HepG2 (cell line): Measurements from ENCODE around the gene PSMB11. TPM values are rescaled to one million over a fixed set of nuclear protein-coding genes. Genes with fewer than 3 reads are reported as not detected.

Experiments
- DR1 ChIP-seq: sonication (generic); formaldehyde crosslinking; IDR thresholded peaks from 2 replicates; pipeline ENCODE4 v1.8.0; 2021; ENCODE audit warnings: mild to moderate bottlenecking, missing genetic modification reagents, inconsistent platforms
- FIP1L1 ChIP-seq: fragments of 200-400 bp; formaldehyde crosslinking; IDR thresholded peaks from 2 replicates; pipeline ENCODE4 v1.6.1; 2018; ENCODE audit warnings: low read depth, mild to moderate bottlenecking, low read length, moderate library complexity, borderline replicate concordance; ENCODE audit not compliant: insufficient read depth
- GLI4 ChIP-seq: sonication (generic); formaldehyde crosslinking; IDR thresholded peaks from 2 replicates; pipeline ENCODE4 v1.5.1; 2020; ENCODE audit warnings: missing genetic modification reagents, mild to moderate bottlenecking, moderate library complexity, borderline replicate concordance
- HMG20A ChIP-seq: IDR thresholded peaks from 2 replicates; pipeline ENCODE4 v1.6.1; 2016; ENCODE audit warnings: borderline replicate concordance
- KLF6 ChIP-seq: IDR thresholded peaks from 2 replicates; pipeline ENCODE4 v1.8.0; 2016; ENCODE audit warnings: missing biosample characterization, missing genetic modification reagents
- MIXL1 ChIP-seq: IDR thresholded peaks from 2 replicates; pipeline ENCODE4 v1.6.1; 2016
- NFE2 ChIP-seq: sonication (generic); formaldehyde crosslinking; IDR thresholded peaks from 2 replicates; pipeline ENCODE4 v1.4.0; 2020; ENCODE audit warnings: missing genetic modification reagents
- YEATS2 ChIP-seq: sonication (generic); formaldehyde crosslinking; IDR thresholded peaks from 2 replicates; pipeline ENCODE4 v1.4.0; 2020; ENCODE audit warnings: missing genetic modification reagents, borderline replicate concordance
- ZNF326 ChIP-seq: sonication (generic); formaldehyde crosslinking; IDR thresholded peaks from 2 replicates; pipeline ENCODE4 v1.4.0; 2020; ENCODE audit warnings: missing genetic modification reagents, borderline replicate concordance
- ZNF431 ChIP-seq: sonication (generic); formaldehyde crosslinking; IDR thresholded peaks from 2 replicates; pipeline ENCODE4 v1.9.0; 2022; ENCODE audit warnings: missing genetic modification reagents, low read depth, mild to moderate bottlenecking, borderline replicate concordance
- ZNF678 ChIP-seq: sonication (generic); formaldehyde crosslinking; IDR thresholded peaks from 2 replicates; pipeline ENCODE4 v1.4.0; 2020; ENCODE audit warnings: mild to moderate bottlenecking, missing genetic modification reagents
- polyA plus RNA-seq, 8 experiments: library from polyadenylated mRNA; depleted of rRNA in 3 of 8; stranded (reverse) in 7 of 8; unstranded in 1 of 8; fragments of >200 nt; fragmentation: Illumina TruSeq in 4 of 8; extraction: Trizol in 4 of 8; gene quantifications; 2 replicates each; pipeline versions ENCODE4 v1.2.1 to v1.2.3, GENCODE V29; 2011 to 2016; ENCODE audit warnings: low read depth in 4 of 8, missing spikeins in 1 of 8, mixed read lengths in 1 of 8; ENCODE audit not compliant: insufficient read depth in 1 of 8
- total RNA-seq, 5 experiments: library from RNA; depleted of rRNA; stranded (reverse); fragments of >200 nt; fragmentation: Illumina TruSeq; extraction: Trizol; gene quantifications; 2 replicates each; pipeline ENCODE4 v1.2.3, GENCODE V29; 2016; ENCODE audit warnings: low read depth in 1 of 5
- TF ChIP-seq, protein P1 (sequence below): sonication (generic); formaldehyde crosslinking; conservative IDR thresholded peaks from 2 replicates; pipeline ENCODE4 v1.4.0; 2020; ENCODE audit warnings: missing genetic modification reagents
- TF ChIP-seq, protein P2 (sequence below): sonication (generic); formaldehyde crosslinking; IDR thresholded peaks from 2 replicates; pipeline ENCODE4 v1.5.0; 2020; ENCODE audit warnings: missing genetic modification reagents

Gene PSMB11
- total and polyA plus RNA-seq, 2 of the 13 experiments (the other 11 are each of a cell fraction or from before 2014, with no cell fraction given) = not detected

DNA sequence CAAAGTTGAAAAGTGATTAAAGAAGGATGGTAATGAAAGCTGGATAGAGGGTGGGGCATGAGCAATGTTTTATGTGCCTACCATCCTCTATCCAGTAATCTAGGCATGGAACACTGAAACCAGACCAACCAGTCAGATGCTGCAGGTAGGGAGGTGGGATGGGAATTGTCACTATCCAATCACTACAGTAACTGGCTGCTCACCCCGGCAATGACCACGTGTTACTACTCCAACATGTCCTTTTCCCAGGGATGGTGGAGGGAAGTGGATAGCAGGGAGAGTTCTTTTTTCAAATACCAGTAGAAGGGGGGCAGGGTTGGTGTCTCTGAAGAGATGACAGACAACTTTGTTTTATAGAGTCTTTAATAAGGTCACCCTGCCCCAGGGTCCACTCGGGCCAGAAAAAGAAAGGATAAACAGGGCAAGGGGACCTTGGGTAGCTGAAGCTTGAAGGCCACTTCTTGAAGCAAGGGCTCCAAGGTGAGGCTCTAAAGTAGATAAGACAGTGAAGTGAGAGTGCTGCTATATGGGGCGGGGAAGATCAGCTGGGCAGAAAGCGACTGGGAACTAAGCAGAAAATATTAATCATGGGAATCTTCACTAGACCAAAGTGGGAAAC, 30.0 kb downstream of the PSMB11 start (continued):
- TF ChIP-seq NFE2 = no peak
- TF ChIP-seq ZNF678 (CRISPR knock-in tag) = 0 out of 2 replicates have a peak, but pooled peaks have one; percentile 45
- TF ChIP-seq, protein P1, sequence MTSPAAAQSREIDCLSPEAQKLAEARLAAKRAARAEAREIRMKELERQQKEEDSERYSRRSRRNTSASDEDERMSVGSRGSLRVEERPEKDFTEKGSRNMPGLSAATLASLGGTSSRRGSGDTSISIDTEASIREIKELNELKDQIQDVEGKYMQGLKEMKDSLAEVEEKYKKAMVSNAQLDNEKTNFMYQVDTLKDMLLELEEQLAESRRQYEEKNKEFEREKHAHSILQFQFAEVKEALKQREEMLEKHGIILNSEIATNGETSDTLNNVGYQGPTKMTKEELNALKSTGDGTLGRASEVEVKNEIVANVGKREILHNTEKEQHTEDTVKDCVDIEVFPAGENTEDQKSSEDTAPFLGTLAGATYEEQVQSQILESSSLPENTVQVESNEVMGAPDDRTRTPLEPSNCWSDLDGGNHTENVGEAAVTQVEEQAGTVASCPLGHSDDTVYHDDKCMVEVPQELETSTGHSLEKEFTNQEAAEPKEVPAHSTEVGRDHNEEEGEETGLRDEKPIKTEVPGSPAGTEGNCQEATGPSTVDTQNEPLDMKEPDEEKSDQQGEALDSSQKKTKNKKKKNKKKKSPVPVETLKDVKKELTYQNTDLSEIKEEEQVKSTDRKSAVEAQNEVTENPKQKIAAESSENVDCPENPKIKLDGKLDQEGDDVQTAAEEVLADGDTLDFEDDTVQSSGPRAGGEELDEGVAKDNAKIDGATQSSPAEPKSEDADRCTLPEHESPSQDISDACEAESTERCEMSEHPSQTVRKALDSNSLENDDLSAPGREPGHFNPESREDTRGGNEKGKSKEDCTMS (CRISPR knock-in tag) = 0 out of 2 replicates have a peak, but pooled peaks have one; percentile 82
- TF ChIP-seq YEATS2 (CRISPR knock-in tag) = no peak
- TF ChIP-seq DR1 = no peak
- TF ChIP-seq MIXL1 (CRISPR knock-in tag) = 0 out of 2 replicates have a peak, but pooled peaks have one; percentile 2
- peak; percentile 81; the same call in 1 of the 2 replicates for TF ChIP-seq ZNF326 (CRISPR knock-in tag)
- TF ChIP-seq GLI4 = no peak
- no peak for TF ChIP-seq HMG20A (CRISPR knock-in tag)
- 0 out of 2 replicates have a peak, but pooled peaks have one; percentile 10 for TF ChIP-seq FIP1L1
- TF ChIP-seq KLF6 = no peak
- TF ChIP-seq ZNF431 (CRISPR knock-in tag) = peak; percentile 60; the same call in 1 of the 2 replicates
- TF ChIP-seq, protein P2, sequence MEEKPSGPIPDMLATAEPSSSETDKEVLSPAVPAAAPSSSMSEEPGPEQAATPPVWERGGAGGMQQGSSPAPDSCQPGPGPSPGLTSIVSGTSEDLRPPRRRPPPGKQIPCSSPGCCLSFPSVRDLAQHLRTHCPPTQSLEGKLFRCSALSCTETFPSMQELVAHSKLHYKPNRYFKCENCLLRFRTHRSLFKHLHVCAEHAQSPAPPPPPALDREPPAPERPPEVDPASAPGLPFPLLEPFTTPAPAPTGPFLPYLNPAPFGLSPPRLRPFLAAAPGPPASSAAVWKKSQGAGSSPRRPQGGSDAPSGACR (CRISPR knock-in tag) = peak; percentile 3; the same call in 1 of the 2 replicates
